GM23338 (cell line): ENCODE measurements around the gene CPO. TPM values are rescaled to one million over a fixed set of nuclear protein-coding genes. Genes with fewer than 3 reads are reported as not detected.
A peak's percentile ranks its signal among the peaks of the same experiment; 100 is the strongest.

Experiments used
- ATAC-seq: fragments of 200-7000 bp; cut with Tn5 transposase; 3 replicates; pipeline ENCODE4 v1.9.1; 2020
- DNase-seq: peaks from one replicate; pipeline ENCODE4 v3.0.0-alpha.2; 2015; ENCODE audit warnings: low spot score
- H2AFZ ChIP-seq: fragments of 200-600 bp; sonication (generic); 2 replicates; pipeline ENCODE4 v1.8.0; 2016; ENCODE audit warnings: antibody characterized with exemption, mild to moderate bottlenecking, moderate library complexity
- H3F3A ChIP-seq: fragments of 200-600 bp; sonication (generic); replicated peaks from 2 replicates; pipeline ENCODE4 v1.8.0; 2017; ENCODE audit warnings: antibody characterized with exemption, mixed run types, low read depth
- H3K27ac ChIP-seq: fragments of 200-600 bp; sonication (generic); 2 replicates; pipeline ENCODE4 v1.6.1; 2016; ENCODE audit warnings: low read depth
- H3K27me3 ChIP-seq: fragments of 200-600 bp; sonication (generic); 2 replicates; pipeline ENCODE4 v1.8.0; 2016; ENCODE audit warnings: mild to moderate bottlenecking, mixed run types, moderate library complexity; ENCODE audit not compliant: insufficient read depth
- H3K36me3 ChIP-seq: fragments of 200-600 bp; sonication (generic); 2 replicates; pipeline ENCODE4 v1.8.0; 2016; ENCODE audit warnings: mild to moderate bottlenecking; ENCODE audit not compliant: insufficient read depth
- H3K4me1 ChIP-seq: fragments of 200-600 bp; sonication (generic); 2 replicates; pipeline ENCODE4 v1.8.0; 2016; ENCODE audit warnings: mild to moderate bottlenecking, moderate library complexity; ENCODE audit not compliant: insufficient read depth
- H3K4me2 ChIP-seq: fragments of 200-600 bp; sonication (generic); 2 replicates; pipeline ENCODE4 v1.7.1; 2017; ENCODE audit warnings: mixed run types
- H3K4me3 ChIP-seq: fragments of 200-600 bp; sonication (generic); 2 replicates; pipeline ENCODE4 v1.6.1; 2016; ENCODE audit warnings: mixed run types
- H3K79me2 ChIP-seq: fragments of 200-600 bp; sonication (generic); replicated peaks from 2 replicates; pipeline ENCODE4 v1.8.0; 2017; ENCODE audit warnings: mild to moderate bottlenecking; ENCODE audit not compliant: insufficient read depth
- H3K9me2 ChIP-seq: fragments of 200-600 bp; sonication (generic); 2 replicates; pipeline ENCODE4 v1.8.0; 2017; ENCODE audit not compliant: insufficient read depth
- H4K20me1 ChIP-seq: fragments of 200-600 bp; sonication (generic); replicated peaks from 2 replicates; pipeline ENCODE4 v1.8.0; 2017; ENCODE audit warnings: mild to moderate bottlenecking; ENCODE audit not compliant: insufficient read depth
- H3K27ac Mint-ChIP-seq: 2 replicates; pipeline ENCODE4 v1.8.0; 2020; ENCODE audit warnings: inconsistent platforms, mild to moderate bottlenecking, moderate library complexity, mixed read lengths
- H3K27me3 Mint-ChIP-seq: 3 replicates; pipeline ENCODE4 v1.8.0; 2022; ENCODE audit warnings: low read depth, mild to moderate bottlenecking, moderate library complexity, mixed read lengths, inconsistent platforms; ENCODE audit not compliant: insufficient read depth, poor library complexity
- H3K36me3 Mint-ChIP-seq: 3 replicates; pipeline ENCODE4 v1.8.0; 2021; ENCODE audit warnings: low read depth, mild to moderate bottlenecking, inconsistent platforms, moderate library complexity, mixed read lengths
- H3K4me1 Mint-ChIP-seq: 3 replicates; pipeline ENCODE4 v1.8.0; 2020; ENCODE audit warnings: mild to moderate bottlenecking, inconsistent platforms, mixed read lengths
- H3K4me3 Mint-ChIP-seq: 3 replicates; pipeline ENCODE4 v1.8.0; 2021; ENCODE audit warnings: moderate library complexity, mild to moderate bottlenecking, inconsistent platforms, mixed read lengths
- H3K9me3 Mint-ChIP-seq: 3 replicates; pipeline ENCODE4 v1.8.0; 2020; ENCODE audit warnings: moderate library complexity, mild to moderate bottlenecking, inconsistent platforms, mixed read lengths
- CREB1 ChIP-seq: fragments of 250-450 bp; sonication (Bioruptor Pico); IDR thresholded peaks from 2 replicates; pipeline ENCODE4 v1.5.0; 2020; ENCODE audit warnings: low read depth, mild to moderate bottlenecking, moderate library complexity
- EZH2 ChIP-seq: fragments of 200-600 bp; sonication (generic); IDR thresholded peaks from one replicate; pipeline ENCODE4 v1.8.0; 2017; ENCODE audit warnings: antibody characterized with exemption, mild to moderate bottlenecking, low read depth; ENCODE audit not compliant: unreplicated experiment
- EZH2phosphoT487 ChIP-seq: fragments of 200-600 bp; sonication (generic); IDR thresholded peaks from one replicate; pipeline ENCODE4 v1.8.1; 2018; ENCODE audit warnings: antibody characterized with exemption; ENCODE audit not compliant: unreplicated experiment
- JUNB ChIP-seq: IDR thresholded peaks from one replicate; pipeline ENCODE4 v1.6.1; 2016; ENCODE audit warnings: antibody characterized with exemption; ENCODE audit not compliant: unreplicated experiment
- NANOG ChIP-seq: IDR thresholded peaks from 2 replicates; pipeline ENCODE4 v1.6.1; 2016; ENCODE audit warnings: antibody characterized with exemption, borderline replicate concordance
- POLR2AphosphoS5 ChIP-seq: IDR thresholded peaks from 2 replicates; pipeline ENCODE4 v1.6.1; 2016; ENCODE audit warnings: antibody characterized with exemption, low read depth
- STAT1 ChIP-seq: IDR thresholded peaks from one replicate; pipeline ENCODE4 v1.6.1; 2016; ENCODE audit warnings: antibody characterized with exemption; ENCODE audit not compliant: unreplicated experiment
- ZNF114 ChIP-seq: fragments of 250-450 bp; sonication (Bioruptor Pico); IDR thresholded peaks from 2 replicates; pipeline ENCODE4 v1.5.0; 2020; ENCODE audit warnings: mild to moderate bottlenecking, moderate library complexity
- ZNF331 ChIP-seq: fragments of 250-450 bp; sonication (Bioruptor Pico); IDR thresholded peaks from 2 replicates; pipeline ENCODE4 v1.5.0; 2020; ENCODE audit warnings: low read depth, mild to moderate bottlenecking, moderate library complexity
- polyA plus RNA-seq: library from polyadenylated mRNA; unstranded; fragments of >200 nt; fragmentation: Nextera tagmentation; extraction: Ambion mirVana; gene quantifications from 2 replicates; pipeline ENCODE4 v1.2.1, GENCODE V29; 2016
- total RNA-seq: library from RNA; depleted of rRNA; stranded (reverse); fragments of >200 nt; shearing (Covaris generic); gene quantifications from 2 replicates; pipeline ENCODE4 v1.2.3, GENCODE V29; 2014
- TF ChIP-seq, protein P1 (sequence below), 2 experiments: fragments of 200-600 bp in 1 of 2; sonication (generic) in 1 of 2; conservative IDR thresholded peaks; 2 replicates each; pipeline versions ENCODE4 v1.5.1 to v1.6.1; 2016 to 2017; ENCODE audit warnings: antibody characterized with exemption in 2 of 2, low read depth in 2 of 2, mild to moderate bottlenecking in 2 of 2, moderate library complexity in 1 of 2
- TF ChIP-seq, protein P2 (sequence below): IDR thresholded peaks from one replicate; pipeline ENCODE4 v1.6.1; 2018; ENCODE audit warnings: antibody characterized with exemption; ENCODE audit not compliant: unreplicated experiment
- TF ChIP-seq, protein P3 (sequence below): IDR thresholded peaks from 2 replicates; pipeline ENCODE4 v1.6.1; 2016; ENCODE audit warnings: antibody characterized with exemption
- TF ChIP-seq, protein P4 (sequence below): fragments of 250-450 bp; sonication (Bioruptor Pico); IDR thresholded peaks from 2 replicates; pipeline ENCODE4 v1.5.0; 2020; ENCODE audit warnings: mild to moderate bottlenecking, moderate library complexity

CPO gene
- total and polyA plus RNA-seq, 2 experiments from 2014 or later = 0.91 to 0.94 TPM

DNA sequence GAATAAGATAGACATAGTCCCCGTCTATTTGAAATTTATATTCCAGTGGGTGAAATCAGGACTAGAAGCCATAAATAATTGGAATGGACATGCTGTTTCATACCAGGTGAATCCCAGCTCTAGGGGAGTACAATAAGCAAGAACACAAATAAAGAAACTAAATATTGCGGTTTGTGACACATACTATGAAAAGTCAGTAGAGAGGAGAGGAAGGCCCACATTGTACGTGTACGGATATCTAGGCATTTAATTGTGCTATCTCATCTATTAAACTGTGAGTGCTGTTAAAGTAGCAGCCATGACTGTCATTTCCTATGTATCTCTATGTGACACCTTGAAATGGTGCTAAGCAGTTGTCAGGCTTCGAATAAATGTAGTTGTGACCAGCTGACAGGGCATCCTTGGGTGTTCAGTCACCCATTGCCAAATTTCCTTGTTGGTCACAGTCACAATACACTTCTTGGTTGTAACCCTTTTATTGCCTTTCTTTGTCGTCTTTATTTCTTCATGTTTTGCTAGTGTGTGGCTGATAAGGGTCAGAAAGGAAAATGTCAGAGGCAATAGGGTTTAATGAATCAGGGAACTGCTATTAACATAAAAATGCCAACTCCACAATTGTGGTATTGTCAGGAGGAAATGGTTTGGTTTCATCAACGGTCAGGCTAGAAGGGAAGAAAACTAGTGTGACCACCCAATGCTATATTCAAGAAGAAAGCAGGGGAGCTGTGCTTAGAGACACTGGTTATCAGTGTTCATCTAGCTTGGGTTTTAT, 31.5 kb downstream of the CPO start:
- ATAC-seq = no peak
- no peaks in the 10 kb centered on the region for H3K36me3 ChIP-seq
- no peak overlapping the region for H3K4me3 Mint-ChIP-seq
- H3K9me2 ChIP-seq = peaks cover 9% of the 10 kb centered on the region; the same call in 1 of the 2 replicates
- peaks cover 18% of the 10 kb centered on the region for H3K4me1 ChIP-seq
- H3K9me3 Mint-ChIP-seq = peaks cover 5% of the 10 kb centered on the region; the same call in 2 of the 3 replicates
- peaks cover 21% of the 10 kb centered on the region for H3K4me1 Mint-ChIP-seq
- H3K27me3 ChIP-seq = no peaks in the 10 kb centered on the region
- H3K4me2 ChIP-seq = peak overlapping the region; percentile 9; the same call in 1 of the 2 replicates
- TF ChIP-seq EZH2phosphoT487 = no peak
- TF ChIP-seq, protein P1, sequence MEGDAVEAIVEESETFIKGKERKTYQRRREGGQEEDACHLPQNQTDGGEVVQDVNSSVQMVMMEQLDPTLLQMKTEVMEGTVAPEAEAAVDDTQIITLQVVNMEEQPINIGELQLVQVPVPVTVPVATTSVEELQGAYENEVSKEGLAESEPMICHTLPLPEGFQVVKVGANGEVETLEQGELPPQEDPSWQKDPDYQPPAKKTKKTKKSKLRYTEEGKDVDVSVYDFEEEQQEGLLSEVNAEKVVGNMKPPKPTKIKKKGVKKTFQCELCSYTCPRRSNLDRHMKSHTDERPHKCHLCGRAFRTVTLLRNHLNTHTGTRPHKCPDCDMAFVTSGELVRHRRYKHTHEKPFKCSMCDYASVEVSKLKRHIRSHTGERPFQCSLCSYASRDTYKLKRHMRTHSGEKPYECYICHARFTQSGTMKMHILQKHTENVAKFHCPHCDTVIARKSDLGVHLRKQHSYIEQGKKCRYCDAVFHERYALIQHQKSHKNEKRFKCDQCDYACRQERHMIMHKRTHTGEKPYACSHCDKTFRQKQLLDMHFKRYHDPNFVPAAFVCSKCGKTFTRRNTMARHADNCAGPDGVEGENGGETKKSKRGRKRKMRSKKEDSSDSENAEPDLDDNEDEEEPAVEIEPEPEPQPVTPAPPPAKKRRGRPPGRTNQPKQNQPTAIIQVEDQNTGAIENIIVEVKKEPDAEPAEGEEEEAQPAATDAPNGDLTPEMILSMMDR (conservative IDR thresholded peaks at IDR 0.05; ENCODE audit: low read depth in 2 of 2) = no peak
- TF ChIP-seq CREB1 = no peak
- TF ChIP-seq, protein P2, sequence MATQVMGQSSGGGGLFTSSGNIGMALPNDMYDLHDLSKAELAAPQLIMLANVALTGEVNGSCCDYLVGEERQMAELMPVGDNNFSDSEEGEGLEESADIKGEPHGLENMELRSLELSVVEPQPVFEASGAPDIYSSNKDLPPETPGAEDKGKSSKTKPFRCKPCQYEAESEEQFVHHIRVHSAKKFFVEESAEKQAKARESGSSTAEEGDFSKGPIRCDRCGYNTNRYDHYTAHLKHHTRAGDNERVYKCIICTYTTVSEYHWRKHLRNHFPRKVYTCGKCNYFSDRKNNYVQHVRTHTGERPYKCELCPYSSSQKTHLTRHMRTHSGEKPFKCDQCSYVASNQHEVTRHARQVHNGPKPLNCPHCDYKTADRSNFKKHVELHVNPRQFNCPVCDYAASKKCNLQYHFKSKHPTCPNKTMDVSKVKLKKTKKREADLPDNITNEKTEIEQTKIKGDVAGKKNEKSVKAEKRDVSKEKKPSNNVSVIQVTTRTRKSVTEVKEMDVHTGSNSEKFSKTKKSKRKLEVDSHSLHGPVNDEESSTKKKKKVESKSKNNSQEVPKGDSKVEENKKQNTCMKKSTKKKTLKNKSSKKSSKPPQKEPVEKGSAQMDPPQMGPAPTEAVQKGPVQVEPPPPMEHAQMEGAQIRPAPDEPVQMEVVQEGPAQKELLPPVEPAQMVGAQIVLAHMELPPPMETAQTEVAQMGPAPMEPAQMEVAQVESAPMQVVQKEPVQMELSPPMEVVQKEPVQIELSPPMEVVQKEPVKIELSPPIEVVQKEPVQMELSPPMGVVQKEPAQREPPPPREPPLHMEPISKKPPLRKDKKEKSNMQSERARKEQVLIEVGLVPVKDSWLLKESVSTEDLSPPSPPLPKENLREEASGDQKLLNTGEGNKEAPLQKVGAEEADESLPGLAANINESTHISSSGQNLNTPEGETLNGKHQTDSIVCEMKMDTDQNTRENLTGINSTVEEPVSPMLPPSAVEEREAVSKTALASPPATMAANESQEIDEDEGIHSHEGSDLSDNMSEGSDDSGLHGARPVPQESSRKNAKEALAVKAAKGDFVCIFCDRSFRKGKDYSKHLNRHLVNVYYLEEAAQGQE = no peak
- TF ChIP-seq JUNB = no peak
- TF ChIP-seq, protein P3, sequence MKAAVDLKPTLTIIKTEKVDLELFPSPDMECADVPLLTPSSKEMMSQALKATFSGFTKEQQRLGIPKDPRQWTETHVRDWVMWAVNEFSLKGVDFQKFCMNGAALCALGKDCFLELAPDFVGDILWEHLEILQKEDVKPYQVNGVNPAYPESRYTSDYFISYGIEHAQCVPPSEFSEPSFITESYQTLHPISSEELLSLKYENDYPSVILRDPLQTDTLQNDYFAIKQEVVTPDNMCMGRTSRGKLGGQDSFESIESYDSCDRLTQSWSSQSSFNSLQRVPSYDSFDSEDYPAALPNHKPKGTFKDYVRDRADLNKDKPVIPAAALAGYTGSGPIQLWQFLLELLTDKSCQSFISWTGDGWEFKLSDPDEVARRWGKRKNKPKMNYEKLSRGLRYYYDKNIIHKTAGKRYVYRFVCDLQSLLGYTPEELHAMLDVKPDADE = no peak
- TF ChIP-seq STAT1 = no peak
- TF ChIP-seq ZNF114 (CRISPR knock-in tag) = no peak
- no peak for TF ChIP-seq ZNF331 (CRISPR knock-in tag)
- TF ChIP-seq, protein P4, sequence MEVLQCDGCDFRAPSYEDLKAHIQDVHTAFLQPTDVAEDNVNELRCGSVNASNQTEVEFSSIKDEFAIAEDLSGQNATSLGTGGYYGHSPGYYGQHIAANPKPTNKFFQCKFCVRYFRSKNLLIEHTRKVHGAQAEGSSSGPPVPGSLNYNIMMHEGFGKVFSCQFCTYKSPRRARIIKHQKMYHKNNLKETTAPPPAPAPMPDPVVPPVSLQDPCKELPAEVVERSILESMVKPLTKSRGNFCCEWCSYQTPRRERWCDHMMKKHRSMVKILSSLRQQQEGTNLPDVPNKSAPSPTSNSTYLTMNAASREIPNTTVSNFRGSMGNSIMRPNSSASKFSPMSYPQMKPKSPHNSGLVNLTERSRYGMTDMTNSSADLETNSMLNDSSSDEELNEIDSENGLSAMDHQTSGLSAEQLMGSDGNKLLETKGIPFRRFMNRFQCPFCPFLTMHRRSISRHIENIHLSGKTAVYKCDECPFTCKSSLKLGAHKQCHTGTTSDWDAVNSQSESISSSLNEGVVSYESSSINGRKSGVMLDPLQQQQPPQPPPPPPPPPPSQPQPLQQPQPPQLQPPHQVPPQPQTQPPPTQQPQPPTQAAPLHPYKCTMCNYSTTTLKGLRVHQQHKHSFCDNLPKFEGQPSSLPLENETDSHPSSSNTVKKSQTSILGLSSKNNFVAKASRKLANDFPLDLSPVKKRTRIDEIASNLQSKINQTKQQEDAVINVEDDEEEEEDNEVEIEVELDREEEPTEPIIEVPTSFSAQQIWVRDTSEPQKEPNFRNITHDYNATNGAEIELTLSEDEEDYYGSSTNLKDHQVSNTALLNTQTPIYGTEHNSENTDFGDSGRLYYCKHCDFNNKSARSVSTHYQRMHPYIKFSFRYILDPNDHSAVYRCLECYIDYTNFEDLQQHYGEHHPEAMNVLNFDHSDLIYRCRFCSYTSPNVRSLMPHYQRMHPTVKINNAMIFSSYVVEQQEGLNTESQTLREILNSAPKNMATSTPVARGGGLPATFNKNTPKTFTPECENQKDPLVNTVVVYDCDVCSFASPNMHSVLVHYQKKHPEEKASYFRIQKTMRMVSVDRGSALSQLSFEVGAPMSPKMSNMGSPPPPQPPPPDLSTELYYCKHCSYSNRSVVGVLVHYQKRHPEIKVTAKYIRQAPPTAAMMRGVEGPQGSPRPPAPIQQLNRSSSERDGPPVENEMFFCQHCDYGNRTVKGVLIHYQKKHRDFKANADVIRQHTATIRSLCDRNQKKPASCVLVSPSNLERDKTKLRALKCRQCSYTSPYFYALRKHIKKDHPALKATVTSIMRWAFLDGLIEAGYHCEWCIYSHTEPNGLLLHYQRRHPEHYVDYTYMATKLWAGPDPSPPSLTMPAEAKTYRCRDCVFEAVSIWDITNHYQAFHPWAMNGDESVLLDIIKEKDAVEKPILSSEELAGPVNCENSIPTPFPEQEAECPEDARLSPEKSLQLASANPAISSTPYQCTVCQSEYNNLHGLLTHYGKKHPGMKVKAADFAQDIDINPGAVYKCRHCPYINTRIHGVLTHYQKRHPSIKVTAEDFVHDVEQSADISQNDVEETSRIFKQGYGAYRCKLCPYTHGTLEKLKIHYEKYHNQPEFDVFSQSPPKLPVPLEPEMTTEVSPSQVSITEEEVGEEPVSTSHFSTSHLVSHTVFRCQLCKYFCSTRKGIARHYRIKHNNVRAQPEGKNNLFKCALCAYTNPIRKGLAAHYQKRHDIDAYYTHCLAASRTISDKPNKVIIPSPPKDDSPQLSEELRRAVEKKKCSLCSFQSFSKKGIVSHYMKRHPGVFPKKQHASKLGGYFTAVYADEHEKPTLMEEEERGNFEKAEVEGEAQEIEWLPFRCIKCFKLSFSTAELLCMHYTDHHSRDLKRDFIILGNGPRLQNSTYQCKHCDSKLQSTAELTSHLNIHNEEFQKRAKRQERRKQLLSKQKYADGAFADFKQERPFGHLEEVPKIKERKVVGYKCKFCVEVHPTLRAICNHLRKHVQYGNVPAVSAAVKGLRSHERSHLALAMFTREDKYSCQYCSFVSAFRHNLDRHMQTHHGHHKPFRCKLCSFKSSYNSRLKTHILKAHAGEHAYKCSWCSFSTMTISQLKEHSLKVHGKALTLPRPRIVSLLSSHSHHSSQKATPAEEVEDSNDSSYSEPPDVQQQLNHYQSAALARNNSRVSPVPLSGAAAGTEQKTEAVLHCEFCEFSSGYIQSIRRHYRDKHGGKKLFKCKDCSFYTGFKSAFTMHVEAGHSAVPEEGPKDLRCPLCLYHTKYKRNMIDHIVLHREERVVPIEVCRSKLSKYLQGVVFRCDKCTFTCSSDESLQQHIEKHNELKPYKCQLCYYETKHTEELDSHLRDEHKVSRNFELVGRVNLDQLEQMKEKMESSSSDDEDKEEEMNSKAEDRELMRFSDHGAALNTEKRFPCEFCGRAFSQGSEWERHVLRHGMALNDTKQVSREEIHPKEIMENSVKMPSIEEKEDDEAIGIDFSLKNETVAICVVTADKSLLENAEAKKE = no peak
- no peak for TF ChIP-seq POLR2AphosphoS5
- no peak for TF ChIP-seq NANOG
- TF ChIP-seq EZH2 = no peak
- H3K36me3 Mint-ChIP-seq = peaks cover 3% of the 10 kb centered on the region; the same call in 2 of the 3 replicates
- H3K27me3 Mint-ChIP-seq = no peaks in the 10 kb centered on the region
- H3K27ac Mint-ChIP-seq = no peak overlapping the region
- H3F3A ChIP-seq = no peaks in the 10 kb centered on the region
- H2AFZ ChIP-seq = no peak overlapping the region
- no peak for DNase-seq
- no peak overlapping the region for H3K27ac ChIP-seq
- H3K4me3 ChIP-seq = no peak overlapping the region
- H4K20me1 ChIP-seq = no peaks in the 10 kb centered on the region
- H3K79me2 ChIP-seq = no peaks in the 10 kb centered on the region
